HG03039 (cell line): ENCODE results near the gene ATXN10.

Source experiments
- ATAC-seq: cut with Tn5 transposase; IDR thresholded peaks from one replicate; pipeline ENCODE4 v1.9.1; 2021; ENCODE audit warnings: mild to moderate bottlenecking, moderate library complexity; ENCODE audit not compliant: unreplicated experiment

ATXN10 gene

DNA sequence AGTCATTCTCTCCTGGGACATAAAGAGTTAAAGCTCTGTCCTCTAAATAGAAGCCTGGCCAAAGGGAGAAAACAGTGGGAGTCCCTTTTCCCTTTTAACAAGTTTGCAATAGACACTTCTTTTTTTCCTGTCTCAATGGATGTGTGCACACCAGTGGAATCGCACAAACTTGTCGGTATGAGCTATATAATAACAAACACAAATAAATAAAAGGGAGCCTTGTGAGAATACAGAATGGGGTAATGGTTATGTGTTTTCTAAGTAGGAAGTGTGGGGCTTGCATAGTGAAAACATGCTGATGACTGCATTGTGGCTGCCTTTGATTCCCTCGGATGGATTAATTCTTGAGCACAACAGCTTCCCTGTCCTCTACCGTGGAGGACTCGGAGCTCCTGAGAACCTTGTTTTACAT lies 173.4 kb downstream of the ATXN10 start:
- no peak for ATAC-seq

DNA sequence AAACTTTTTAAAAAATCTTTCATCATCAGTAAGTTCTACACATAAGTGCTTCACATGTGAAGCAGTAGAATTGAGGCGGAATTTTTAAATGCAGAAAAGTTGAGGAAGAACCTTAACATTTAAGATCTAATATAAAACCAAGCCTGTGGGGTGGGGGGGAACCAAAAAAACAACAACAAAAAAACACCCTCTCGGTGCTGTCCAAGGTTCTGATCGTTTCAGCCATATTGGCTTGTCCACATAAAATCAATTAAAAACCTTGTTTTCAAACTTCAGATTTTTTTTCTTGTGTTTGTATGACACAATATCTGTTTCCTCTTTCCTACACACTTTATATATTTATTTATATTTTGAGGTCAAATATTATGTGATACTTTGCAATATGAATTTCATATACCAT lies 175.3 kb downstream of the ATXN10 start:
- no peak for ATAC-seq

DNA sequence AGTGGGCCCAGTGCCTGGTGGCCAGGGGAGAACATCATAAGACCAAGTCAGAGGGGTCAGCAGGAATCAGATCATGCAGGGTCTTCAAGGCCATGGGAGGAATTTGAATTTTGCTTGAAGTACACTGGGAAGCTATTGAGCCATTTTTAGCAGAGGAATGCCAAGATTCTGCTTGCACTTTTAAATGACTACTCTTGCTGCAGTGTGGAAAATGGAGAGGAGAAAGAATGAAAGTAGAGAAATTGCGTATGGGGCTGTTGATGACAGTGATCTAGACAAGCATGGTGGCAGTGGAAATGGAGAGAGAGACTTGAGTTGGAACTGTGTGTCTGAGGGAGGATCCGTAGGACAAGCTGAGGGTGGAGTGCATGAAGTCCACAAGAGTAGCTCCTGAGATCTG lies 177.3 kb downstream of the ATXN10 start:
- no peak for ATAC-seq

DNA sequence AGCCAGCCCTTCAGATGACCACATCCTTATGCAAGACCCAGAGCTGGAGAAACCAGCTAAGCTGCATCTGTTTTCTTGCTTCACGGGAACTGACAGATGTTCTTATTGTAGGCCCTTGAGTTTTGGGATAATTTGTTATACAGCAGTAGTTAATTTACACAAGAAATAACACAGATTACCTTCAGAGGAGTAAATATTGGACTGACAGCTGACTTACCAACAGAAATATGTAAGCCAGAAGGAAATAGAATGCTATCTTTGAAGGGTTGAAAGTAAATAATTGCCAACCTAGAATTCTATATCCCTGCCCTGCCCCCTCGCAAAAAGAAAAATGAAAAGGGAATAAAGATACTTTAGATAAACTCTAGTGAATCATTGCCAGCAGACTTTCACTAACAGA lies 181.2 kb downstream of the ATXN10 start:
- ATAC-seq = no peak

DNA sequence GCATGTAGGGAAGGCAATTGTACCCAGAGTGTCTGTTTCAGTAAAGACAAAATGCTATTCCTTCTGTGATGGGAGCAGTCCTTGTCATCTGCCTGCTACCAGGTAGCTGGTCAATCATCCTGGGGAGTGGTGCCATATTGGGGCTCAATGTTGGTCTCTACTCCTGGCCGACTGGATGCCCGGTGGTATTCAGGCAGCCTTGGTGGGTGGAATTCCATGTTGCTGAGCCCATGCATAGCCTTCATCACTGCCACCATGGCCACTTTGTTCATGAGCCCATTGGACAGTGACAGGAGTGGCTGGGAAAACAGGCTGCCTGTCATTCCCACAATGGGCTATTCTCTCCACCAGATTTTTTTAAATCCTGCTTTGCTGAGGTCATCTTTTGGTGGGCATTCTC lies 184.3 kb downstream of the ATXN10 start:
- no peak for ATAC-seq

DNA sequence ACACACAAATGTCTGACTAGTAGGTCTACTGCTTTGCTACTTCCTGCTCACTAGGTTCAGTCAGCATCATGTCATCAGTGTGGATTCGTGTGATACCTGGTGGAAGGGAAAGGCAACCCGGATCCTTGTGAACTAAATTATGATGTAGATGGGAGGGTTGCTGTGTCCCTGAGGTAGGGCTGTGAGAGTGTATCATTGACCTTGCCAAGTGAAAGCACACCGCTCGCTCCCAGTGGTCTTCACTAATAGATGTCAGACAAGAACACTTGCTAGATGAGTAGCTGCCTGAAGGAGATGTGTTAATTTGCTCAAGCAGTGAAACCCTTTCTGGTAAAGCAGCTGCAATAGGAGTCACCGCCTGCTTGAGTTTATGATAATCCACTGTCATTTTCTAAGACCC lies 185.9 kb downstream of the ATXN10 start:
- ATAC-seq = no peak

DNA sequence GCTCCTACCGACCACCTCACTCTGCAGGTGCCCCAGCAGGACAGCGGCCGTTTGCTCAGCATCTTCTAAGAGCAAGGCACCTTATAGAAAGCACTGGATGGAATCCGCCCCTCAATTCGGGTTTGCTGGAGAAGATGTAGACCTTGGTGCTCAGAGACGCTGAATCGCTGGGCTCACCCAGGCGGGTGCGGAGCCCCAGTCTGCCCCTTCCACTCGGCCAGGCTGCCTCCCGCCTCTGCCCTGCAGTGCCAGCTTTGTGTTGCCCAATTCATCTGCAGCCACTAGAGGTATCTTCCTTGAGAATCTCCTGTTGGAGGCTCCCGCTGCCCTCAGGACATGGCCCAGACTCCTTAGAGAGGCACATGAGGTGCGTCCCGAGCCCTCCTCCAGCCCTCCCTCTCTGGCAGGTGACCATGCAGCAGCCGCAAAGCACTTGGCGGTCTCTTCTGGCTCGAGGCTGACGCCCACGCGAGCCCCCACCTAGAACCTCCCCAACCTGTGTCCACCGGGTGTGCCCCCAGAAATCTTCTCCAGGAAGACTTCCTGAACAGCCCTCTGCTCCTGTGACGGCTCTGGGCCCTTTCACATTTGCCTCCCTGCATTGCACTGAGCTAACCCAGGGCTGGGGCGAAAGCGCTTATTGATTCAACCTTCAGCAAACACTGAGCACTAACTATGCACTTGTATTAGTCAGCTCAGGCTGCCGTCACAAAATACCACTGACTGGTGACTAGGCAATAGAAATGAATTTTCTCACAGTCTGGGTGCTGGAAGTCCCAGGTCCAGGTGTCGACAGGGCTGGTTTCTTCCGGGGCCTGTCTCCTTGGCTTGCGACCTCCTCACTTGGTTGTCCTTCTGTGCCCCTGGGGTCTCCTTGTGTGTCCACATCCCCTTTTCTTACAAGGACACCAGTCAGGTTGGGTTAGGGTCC lies 187.9 kb downstream of the ATXN10 start:
- ATAC-seq = no peak

DNA sequence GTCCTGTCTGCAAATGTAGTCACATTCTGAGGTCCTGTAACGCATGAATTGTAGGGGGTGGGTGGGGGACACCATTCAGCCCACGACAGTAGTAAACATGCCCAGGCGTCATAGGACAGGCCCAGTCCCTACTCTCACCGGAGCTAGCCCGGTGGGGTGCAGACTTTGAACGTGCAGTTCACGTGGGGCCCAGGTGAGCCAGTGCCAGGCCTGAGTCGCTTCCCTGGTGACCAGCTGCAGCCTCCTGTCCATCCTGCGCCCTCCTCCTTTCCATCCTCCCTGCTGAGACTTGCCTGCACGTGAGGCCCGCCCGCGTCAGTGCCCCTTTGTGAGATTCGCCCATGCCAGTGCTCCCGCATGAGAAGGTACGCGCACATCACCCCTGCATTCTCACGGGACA lies 188.6 kb downstream of the ATXN10 start:
- ATAC-seq = no peak

DNA sequence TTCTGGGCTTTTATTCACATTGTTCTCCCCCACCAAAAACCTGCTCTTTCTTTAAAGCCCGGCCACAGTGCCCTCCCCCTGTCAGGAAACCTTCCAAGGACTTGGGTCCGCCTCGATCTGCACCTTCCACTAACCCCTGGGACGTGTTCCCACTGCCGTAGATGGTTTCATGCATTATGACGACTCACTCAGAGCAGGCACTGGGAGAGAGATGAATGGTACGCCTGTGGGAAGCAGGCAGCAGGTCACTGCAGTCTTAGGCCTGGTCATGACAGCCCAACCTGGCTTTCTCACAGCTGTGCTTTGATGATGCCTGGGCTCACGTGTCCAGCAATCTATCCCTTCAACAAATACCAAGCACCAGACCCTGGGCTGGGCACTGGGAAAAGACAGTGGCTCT lies 189.6 kb downstream of the ATXN10 start:
- no peak for ATAC-seq

DNA sequence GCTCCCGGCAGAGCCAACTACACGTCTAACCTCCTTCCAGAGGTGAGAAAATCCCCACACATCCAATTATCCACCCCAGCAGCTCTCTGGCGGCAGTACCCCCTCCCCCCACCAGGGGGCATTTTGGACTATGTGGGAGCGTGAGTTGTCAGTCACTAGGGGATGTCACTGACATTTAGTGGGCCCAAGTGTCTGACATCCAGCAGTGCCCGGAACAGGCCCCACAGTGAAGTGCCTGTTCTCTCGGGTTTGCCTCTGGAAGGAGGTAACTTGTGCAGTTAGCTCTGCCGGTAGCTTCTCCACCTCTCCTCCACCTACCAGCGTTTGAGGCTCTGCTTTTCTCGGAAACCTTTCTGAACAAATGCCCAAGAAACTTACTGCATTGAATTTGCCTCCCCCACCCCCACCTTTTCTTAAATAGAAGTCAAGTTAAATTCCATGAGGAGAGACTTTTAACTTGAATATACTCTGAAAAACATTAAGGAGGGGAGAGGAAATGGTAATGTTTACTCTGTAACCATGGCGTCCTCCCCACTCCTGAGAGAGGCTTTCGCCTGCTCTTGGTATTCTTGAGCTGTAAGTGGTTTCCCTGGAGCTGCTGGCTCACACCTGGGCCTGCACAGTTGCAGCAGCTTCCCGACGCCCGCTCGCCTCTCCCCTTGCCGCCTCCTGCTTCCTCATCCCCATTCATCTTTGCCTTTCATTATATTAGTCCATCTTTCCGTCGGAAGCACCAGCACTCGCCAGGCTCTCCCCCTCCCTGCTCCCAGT lies 192.5 kb downstream of the ATXN10 start:
- no peak for ATAC-seq

DNA sequence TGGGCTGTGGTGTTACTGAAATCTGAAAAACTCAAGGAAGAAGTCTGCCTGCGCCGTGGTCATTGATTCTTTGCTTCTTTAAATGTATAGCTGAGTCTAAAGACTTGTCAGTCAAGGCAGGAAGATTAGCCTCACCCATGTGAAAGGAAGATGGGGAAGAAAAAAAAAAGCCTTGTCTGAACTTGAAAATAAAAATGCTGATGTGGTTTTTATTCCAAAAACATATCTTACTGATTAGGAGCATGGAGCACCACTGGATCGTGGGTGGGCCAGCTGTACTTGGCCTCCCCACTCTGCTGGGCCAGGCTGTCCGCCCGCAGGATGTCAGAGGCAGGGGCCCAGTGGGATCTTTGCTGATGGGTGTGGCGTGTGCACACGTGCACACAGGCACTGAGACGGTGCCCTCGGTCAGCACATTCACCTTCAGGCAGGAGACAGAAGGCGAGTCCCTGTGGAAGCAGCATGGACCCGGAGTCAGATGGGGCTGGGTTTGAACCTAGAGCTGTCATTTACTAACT lies 193.4 kb downstream of the ATXN10 start:
- no peak for ATAC-seq

DNA sequence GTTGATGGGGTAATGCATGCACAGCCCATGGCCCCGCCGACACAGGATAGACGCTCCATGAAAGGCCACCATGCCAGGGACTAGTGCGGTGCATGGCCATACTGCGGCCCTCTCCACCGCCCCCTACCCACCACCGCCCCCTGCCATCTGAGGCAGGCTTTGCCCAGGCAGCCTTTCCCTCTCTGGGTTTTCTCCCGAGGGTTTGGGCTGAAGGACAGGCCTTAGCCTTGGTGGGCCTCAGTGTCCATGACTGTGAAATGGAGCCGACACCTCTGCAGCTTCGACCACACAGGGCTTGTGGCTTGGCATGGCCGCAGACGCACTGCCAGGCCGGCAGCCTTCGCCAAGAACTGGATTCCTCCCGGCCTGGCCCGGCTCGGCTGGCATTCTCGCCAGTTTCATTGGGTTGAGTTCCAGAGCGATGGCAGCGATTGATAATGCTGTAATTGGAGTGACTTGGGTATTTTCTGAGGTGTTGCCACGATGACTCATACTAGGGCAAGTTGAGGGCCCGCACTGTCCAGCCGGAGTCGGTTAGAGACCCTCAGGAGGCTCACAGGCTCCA lies 194.0 kb downstream of the ATXN10 start:
- no peak for ATAC-seq

DNA sequence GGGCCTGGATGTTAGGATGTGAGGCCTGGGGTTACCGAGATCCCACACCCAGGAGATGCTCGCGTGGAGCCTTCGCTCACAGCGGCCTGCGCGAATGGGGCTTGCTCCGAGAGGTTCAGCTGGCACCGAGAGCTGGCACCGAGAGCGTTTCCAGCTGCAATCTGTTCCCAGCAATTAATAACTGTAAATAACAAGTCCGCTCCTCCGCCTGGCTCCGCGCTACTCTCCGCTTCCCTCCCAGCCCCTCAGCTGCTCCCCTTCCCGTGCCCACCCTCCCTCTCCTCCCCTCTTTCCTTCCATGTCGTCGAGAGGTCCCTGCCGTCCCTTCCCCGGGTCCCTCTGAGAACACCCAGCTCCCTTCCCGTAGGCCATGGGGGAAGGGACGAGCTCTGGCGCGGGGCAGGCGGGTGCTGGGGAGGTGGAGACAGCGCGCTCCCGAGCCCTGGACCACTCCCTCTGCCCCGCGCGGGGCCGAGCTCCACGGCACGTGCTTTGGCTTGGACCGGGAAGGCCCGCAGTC lies 194.6 kb downstream of the ATXN10 start:
- ATAC-seq = no peak

DNA sequence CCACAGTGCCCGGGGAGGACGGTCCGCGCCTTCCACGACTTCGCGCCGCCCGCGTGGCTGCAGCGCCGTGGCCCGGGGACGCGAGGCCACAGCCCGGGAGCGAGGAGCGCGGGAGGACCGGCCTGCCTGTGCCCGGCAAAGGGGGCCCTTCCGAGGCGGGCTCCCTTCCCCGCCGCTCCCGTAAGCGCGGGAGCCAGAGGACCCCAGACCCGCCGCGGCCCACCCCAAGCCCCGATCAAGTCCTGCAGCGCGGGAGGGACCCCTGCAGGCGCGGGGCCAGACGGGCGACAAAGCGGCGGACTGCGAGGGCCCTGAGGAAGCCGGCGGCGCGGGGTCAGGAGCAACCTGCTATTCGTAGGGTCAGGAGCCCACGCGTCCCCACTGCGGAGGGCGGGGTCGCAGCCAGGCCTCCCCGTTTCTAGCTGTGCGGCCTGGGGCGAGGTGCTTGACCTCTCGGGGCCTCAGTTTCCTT lies 195.0 kb downstream of the ATXN10 start:
- no peak for ATAC-seq

DNA sequence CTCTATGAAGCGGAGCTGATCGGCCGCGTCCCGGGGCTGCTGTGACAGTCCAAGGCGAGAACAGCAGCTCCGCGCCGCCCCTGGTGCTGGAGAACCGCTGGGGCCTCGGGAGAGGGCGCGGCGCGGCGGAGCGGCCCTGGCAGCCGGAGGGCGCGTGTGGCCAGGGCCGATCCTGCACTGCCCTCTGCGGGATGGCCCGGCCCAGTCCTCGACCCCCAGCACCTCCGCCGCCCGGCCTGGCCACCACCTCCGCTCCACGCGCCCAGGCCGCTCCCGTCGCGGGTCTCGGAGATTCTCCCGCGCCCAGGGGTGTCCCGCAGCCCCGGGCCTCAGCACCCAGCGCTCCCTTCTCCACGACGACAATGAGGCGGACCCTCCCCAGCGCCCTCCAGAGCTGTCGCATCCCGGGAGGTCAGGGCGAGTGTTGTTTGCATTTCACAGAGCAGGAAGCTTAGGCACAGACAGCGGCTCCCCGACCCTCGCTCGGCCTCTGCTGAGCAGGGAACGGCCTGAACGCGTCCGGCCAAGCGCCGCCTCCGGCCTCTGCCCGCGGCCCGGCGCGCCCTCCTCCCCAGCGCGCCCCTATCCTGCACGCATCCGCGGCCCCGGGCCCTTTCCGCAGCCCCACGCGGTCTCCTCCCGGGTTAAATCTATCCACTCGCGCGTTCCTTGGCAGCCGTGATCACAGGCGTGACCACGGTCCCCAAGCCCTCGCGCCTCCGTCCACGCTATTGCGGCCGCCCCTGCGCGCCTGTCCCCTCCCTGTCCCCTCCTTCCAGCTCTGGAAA lies 195.7 kb downstream of the ATXN10 start:
- no peak for ATAC-seq

DNA sequence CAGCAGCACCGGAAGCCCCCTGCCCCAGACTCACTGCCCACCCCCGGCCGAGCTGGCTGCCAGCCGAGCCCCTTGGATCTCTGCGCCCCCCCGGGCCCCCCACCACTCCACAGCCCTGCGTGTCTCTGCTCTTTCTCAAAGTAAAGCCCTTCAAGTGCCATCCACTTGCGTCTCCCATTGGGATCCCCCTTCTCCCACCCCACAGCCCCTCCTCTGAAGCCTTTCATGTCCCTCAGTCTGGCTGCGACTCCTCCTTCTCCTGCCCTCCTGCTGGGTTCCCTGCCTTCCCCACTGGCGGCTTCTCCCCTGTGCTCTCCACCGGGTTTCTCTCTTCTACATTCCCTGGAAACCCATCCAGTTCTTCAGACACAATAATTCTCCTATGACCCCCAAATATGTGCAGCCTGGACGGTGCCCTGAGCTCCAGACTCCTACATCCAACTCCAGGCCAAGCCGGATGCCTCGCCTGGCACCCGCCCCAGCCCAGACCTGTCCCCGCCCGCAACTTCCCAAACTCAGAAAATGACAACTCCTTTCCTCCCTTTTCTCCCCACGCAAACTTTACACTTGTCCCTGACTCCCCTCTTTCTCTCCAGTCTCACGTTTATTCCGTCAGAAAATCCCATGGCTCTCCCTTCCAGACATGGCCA lies 196.4 kb downstream of the ATXN10 start:
- ATAC-seq = no peak

DNA sequence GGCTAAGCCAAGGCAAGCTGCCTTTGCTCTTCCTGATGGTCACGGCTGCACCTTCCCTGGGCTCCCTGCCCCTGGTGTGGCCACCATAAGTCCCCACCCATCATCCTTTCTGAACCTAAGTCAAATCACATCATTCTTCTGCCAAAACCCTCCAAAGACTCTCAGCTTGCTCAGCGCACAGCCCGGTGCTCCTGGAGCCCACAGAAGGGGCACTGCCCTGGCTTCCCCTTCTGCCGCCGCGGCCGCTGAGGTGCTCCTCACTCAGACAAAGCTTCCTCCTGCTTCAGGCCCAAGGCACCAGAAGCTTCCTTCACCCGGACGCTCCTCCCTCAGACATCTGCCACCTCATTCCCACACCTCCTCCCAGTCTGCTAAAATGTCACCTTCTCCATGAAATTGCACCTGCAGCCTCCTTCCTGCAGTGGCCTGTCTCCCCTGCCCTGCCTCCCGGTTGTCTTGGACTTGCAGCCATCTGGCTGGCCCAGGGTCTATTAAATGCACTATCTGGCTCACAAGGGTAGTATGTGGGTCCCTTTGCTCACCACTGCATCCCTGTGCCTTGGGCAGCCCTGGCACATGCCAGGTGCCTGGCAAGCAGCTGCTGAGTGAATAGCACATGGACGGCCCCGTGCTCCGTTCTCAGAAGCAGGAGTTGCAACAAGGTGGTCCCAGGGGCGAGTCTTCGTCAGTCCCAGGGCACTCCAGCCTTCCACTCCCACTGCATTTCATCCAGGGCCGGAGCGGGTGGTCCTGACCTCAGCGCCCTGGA lies 197.1 kb downstream of the ATXN10 start:
- no peak for ATAC-seq

DNA sequence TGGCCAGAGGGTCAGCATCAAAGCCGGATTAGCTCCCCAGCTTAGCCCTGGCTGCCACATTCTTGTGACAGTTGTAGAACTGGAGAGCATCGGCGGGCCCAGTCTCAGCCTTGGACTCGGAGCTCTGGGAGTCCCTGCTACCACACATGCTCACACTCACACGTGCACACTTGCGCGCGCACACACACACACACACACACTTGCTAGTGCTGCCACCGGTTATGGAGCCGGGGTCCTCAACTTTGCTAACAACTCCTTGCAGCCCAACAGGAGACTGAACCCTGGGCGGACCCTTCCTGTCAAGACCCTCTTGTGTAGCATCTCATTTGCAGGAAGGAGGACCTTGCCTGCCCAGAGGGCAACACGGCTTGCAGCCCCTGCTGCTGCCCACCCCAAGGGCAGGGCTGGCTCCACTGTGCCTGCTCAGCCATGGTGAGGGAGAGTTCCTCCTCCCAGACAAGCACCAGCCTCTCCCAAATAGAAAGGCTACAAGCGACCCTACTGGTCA lies 197.8 kb downstream of the ATXN10 start:
- no peak for ATAC-seq

DNA sequence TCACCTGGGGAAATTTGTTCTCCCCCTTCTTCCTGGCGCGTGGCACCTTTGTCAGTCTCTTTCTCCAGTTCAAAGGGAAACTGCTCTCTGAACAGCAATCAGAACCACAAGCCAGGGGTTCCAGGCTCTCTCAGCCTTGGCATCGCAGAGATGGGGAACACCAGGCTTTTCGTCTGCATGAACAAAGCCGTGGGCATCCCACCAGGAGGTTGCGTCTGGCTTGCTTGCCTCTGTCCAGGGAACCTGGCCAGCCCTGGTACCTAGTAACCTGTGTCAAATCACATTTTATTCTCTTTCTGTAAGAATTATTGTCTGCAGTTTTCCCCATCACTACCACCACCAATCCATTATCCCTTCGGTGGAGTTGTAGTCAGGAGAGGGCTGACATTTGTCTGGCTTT lies 198.4 kb downstream of the ATXN10 start:
- ATAC-seq = no peak
